Transverse colon (tissue), 4 donors: ENCODE data around the gene CINP. TPM values are rescaled to one million over a fixed set of nuclear protein-coding genes. Genes with fewer than 3 reads are reported as not detected.

Experiments
- DNase-seq: peaks from one replicate; pipeline ENCODE4 v3.0.0-alpha.2; 2019
- H3K27ac ChIP-seq, 4 donors: fragments of 200-600 bp; sonication (generic); 2 replicates each; pipeline ENCODE4 v1.5.1; 2016 to 2018; ENCODE audit warnings: inconsistent platforms in 4 of 4
- H3K27me3 ChIP-seq: fragments of 200-600 bp; sonication (generic); 2 replicates; pipeline ENCODE4 v1.5.1; 2017; ENCODE audit warnings: inconsistent platforms
- H3K36me3 ChIP-seq, 4 donors: fragments of 200-600 bp; sonication (generic); 2 replicates each; pipeline ENCODE4 v1.5.1; 2017 to 2019; ENCODE audit warnings: inconsistent platforms in 4 of 4
- H3K4me1 ChIP-seq, 4 donors: fragments of 200-600 bp; sonication (generic); 2 replicates each; pipeline ENCODE4 v1.5.1; 2017 to 2020; ENCODE audit warnings: inconsistent platforms in 4 of 4
- H3K4me3 ChIP-seq, 4 donors: fragments of 200-600 bp; sonication (generic); 1 replicate in 1 of 4; 2 replicates in 3 of 4; pipeline versions ENCODE4 v1.5.1 to v1.6.1; 2017 to 2019; ENCODE audit warnings: inconsistent platforms in 4 of 4
- H3K9me3 ChIP-seq, 2 donors: fragments of 200-600 bp; sonication (generic); 2 replicates each; pipeline ENCODE4 v1.5.1; 2017 to 2019; ENCODE audit warnings: inconsistent platforms in 2 of 2
- EP300 ChIP-seq: sonication (generic); formaldehyde crosslinking; IDR thresholded peaks from one replicate; pipeline ENCODE4 v1.6.1; 2017; ENCODE audit warnings: antibody characterized with exemption, low read depth
- POLR2A ChIP-seq: fragments of 450-650 bp; IDR thresholded peaks from one replicate; pipeline ENCODE4 v1.6.1; 2016; ENCODE audit warnings: antibody characterized with exemption, mild to moderate bottlenecking, moderate library complexity
- POLR2AphosphoS5 ChIP-seq, 3 donors: sonication (generic); formaldehyde crosslinking; IDR thresholded peaks; one replicate each; pipeline ENCODE4 v1.6.1; 2016; ENCODE audit warnings: antibody characterized with exemption in 3 of 3
- WGBS, 2 donors: methylation state at CpG; one replicate each; pipeline ENCODE4 v1.1.5; 2018; ENCODE audit warnings: low coverage in 1 of 2; 5-methylcytosine and 5-hydroxymethylcytosine counted together
- in situ Hi-C, 4 donors: fragments of 200-750 bp; cut with MboI; loops; one replicate each; pipeline versions ENCODE4 v1.15.0 to v1.15.1; 2017; ENCODE audit warnings: low sequenced_read_pairs in 3 of 4, low pct_ligation_motif_present in 1 of 4, low pct_unique_long_range_greater_than_20kb in 1 of 4
- intact Hi-C: fragments of 100-400 bp; cut with DNase I; formaldehyde crosslinking; loops from one replicate; pipeline ENCODE4 v1.15.1; 2023; ENCODE audit warnings: low total_unique reads
- total RNA-seq, 4 donors: library from RNA; depleted of rRNA; stranded (reverse); fragments of >200 nt; gene quantifications; one replicate each; pipeline ENCODE4 v1.1.0, GENCODE V29; 2016
- TF ChIP-seq, protein P1 (sequence below), 5 experiments: fragments of 200-600 bp in 3 of 5; fragments of 450-650 bp in 2 of 5; sonication (generic) in 3 of 5; IDR thresholded peaks; 1 replicate in 2 of 5; 2 replicates in 3 of 5; pipeline ENCODE4 v1.5.1; 2016 to 2017; ENCODE audit warnings: antibody characterized with exemption in 5 of 5, inconsistent platforms in 3 of 5, mild to moderate bottlenecking in 2 of 5, moderate library complexity in 1 of 5

The CINP gene
- 10 to 100 TPM; 10.5 to 32.0 (median 19.0) TPM for total RNA-seq

DNA sequence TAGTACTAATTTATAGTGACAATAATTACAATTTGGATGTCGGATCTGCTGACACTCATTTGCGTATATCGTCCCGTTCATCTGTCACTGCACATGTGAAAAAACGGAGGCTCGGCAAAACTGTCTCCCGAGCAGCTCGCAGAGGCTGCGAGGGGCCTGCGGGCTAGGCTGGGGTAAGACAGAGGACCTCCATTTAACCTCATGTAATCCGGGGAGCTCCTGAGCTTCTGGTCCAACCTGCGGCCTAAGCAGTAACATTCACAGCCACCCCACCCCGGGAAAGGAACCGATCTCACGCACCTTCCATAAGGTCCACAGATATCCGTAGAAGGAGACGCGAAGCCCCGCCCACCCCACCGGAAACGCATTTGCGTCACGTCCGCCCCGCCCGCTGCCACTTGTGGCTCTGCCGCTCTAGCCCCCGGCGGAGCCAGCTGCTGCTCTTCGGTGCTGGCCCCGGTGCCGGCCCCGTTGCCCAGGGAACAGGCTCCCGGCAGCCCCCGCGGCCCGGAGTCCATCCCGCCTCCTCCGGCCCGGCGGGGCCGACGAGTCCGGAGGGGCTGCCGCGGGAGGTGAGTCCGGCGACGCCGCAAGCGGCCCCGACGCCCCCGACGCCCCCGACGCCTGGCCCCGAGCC, at the start of gene CINP, which contains the start of gene TECPR2:
CINP (minus strand) TSS at position 346 of the 637 bp plus-strand sequence; CDS start at position 307, 39 bp downstream.
TECPR2 (plus strand) TSS at position 397 of the 637 bp plus-strand sequence. CDS start 13,781 bp downstream, outside the sequence.
- TF ChIP-seq POLR2AphosphoS5 (IDR thresholded peaks at IDR 0.05) (peak; percentile 80 to 83 (median 82)), EP300 (no peak), POLR2A (peak; percentile 80)
- TF ChIP-seq, protein P1, sequence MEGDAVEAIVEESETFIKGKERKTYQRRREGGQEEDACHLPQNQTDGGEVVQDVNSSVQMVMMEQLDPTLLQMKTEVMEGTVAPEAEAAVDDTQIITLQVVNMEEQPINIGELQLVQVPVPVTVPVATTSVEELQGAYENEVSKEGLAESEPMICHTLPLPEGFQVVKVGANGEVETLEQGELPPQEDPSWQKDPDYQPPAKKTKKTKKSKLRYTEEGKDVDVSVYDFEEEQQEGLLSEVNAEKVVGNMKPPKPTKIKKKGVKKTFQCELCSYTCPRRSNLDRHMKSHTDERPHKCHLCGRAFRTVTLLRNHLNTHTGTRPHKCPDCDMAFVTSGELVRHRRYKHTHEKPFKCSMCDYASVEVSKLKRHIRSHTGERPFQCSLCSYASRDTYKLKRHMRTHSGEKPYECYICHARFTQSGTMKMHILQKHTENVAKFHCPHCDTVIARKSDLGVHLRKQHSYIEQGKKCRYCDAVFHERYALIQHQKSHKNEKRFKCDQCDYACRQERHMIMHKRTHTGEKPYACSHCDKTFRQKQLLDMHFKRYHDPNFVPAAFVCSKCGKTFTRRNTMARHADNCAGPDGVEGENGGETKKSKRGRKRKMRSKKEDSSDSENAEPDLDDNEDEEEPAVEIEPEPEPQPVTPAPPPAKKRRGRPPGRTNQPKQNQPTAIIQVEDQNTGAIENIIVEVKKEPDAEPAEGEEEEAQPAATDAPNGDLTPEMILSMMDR (IDR thresholded peaks at IDR 0.05): no peak
- H3K4me3 ChIP-seq: peak within 1 kb of the TSS; percentile 85 to 99 (median 94)
- H3K27me3 ChIP-seq: no peaks in the 10 kb centered on the region
- intact Hi-C loops: loop anchor here (5.0 kb wide), 1 partner anchor 1860 kb away; no protein-coding TSS in a partner anchor
- in situ Hi-C loops: loop anchor here in 1 of 4 donors (25.0 kb wide), 1 partner anchor 150 kb away; the partner anchor contains the start of gene ANKRD9
- H3K4me1 ChIP-seq: peaks cover 17 to 22% (median 20%) of the 10 kb centered on the region in 4 donors
- H3K9me3 ChIP-seq: no peaks in the 10 kb centered on the region
- 0% methylated on average over 38 of the region's 58 CpGs; no CpG with 5 or more reads in 1 of the 2 donors for WGBS, 2 donors
- peaks cover 0 to 10% (median 2%) of the 10 kb centered on the region in 4 donors for H3K36me3 ChIP-seq
- peak; percentile 99 for DNase-seq
- peak within 1 kb of the TSS; percentile 93 to 98 (median 97) for H3K27ac ChIP-seq

DNA sequence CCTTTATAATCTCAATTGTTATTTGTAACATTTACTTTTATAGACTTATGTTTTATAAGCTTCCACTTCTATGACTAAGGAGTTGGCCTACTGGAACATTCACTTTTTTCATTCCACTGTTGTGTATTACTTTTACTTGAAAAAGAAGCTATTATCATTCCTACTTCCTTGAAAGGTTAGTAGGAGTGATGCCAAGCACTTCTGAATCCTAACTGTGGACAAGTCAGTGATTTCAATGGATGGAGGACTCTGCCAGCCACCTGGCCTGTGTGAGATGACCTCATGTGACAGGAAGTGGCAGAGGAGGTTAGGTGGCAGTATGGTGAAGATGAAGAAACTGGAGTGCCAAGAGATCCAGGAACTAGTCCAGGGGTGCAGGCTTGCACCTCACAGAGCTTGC, 46.0 kb upstream of the CINP start:
- in situ Hi-C loops: no loop called here
- peak overlapping the region; percentile 54 to 76 (median 68) for H3K27ac ChIP-seq
- no peaks in the 10 kb centered on the region for H3K27me3 ChIP-seq
- no peak overlapping the region for H3K4me3 ChIP-seq
- no peaks in the 10 kb centered on the region for H3K9me3 ChIP-seq
- H3K4me1 ChIP-seq: peaks cover 0 to 5% (median 0%) of the 10 kb centered on the region in 4 donors
- TF ChIP-seq POLR2AphosphoS5 (IDR thresholded peaks at IDR 0.05) (no peak), POLR2A (no peak), EP300 (no peak)
- TF ChIP-seq, protein P1 (IDR thresholded peaks at IDR 0.05): no peak
- H3K36me3 ChIP-seq: no peaks in the 10 kb centered on the region
- intact Hi-C loops: no loop called here
- DNase-seq: no peak

DNA sequence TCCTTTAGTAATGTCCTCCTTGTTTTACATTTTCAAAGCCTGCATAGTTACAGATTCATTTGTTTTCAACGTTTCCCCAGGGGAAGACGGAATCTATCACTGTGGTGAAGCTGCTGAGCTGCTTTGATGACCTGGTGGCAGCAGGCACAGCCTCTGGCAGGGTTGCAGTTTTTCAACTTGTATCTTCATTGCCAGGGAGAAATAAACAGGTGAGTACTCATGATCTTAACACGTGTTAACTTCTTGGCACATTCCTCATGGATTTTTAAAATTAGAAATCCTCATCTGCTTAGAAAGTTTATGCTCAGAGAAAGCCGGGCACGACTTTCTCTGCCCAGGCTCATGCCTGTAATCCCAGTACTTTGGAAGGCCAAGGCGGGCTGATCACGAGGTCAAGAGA, 44.6 kb upstream of the CINP start:
- in situ Hi-C loops: no loop called here
- DNase-seq: no peak
- Histone ChIP-seq H3K4me3 (no peak overlapping the region), H3K36me3 (no peaks in the 10 kb centered on the region), H3K4me1 (peaks cover 0 to 5% (median 0%) of the 10 kb centered on the region in 4 donors), H3K9me3 (peaks cover 11 to 14% of the 10 kb centered on the region in 2 donors), H3K27me3 (no peaks in the 10 kb centered on the region), H3K27ac (peak overlapping the region; percentile 54 to 76 (median 68))
- intact Hi-C loops: no loop called here
- no peak for TF ChIP-seq POLR2AphosphoS5 (IDR thresholded peaks at IDR 0.05)
- TF ChIP-seq EP300: no peak
- no peak for TF ChIP-seq POLR2A
- TF ChIP-seq, protein P1 (IDR thresholded peaks at IDR 0.05): no peak
- 84 to 100% methylated on average over 1 to 7 of the region's 7 CpGs for WGBS, 2 donors

DNA sequence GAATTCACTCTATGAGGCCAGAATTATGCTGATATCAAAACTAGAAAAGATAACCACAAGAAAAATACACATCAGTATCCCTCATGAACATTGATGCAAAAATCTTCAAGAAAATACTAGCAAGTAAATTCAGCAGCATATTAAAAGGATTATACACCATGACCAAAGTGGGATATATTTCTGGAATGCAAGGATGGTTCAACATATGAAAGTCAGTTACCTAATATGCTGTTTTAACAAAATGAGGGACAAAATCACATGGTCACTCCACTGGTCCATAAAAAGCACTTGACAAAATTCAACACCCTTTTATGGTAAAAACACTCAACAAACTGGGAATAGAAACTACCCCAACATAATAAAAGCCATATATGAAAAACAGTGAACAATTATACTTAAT, 40.3 kb upstream of the CINP start:
- Histone ChIP-seq H3K9me3 (peaks cover 16 to 18% of the 10 kb centered on the region in 2 donors), H3K4me3 (no peak overlapping the region), H3K27ac (no peak overlapping the region), H3K4me1 (no peaks in the 10 kb centered on the region), H3K36me3 (peaks cover 0 to 8% (median 0%) of the 10 kb centered on the region in 4 donors), H3K27me3 (no peaks in the 10 kb centered on the region)
- TF ChIP-seq POLR2A (no peak), POLR2AphosphoS5 (IDR thresholded peaks at IDR 0.05) (no peak), EP300 (no peak)
- TF ChIP-seq, protein P1 (IDR thresholded peaks at IDR 0.05): no peak
- in situ Hi-C loops: no loop called here
- intact Hi-C loops: no loop called here
- DNase-seq: no peak
